ENCODE data around the gene PHPT1. TPM values are rescaled to one million over a fixed set of nuclear protein-coding genes. Genes with fewer than 3 reads are reported as not detected.
"Not testable (repeated sequence)": the region's sequence is repeated elsewhere in the genome, so short reads cannot be mapped to it uniquely, and the experiment has no call there.

Gene PHPT1
- polyA plus RNA-seq, 1 donor: 312 TPM

DNA sequence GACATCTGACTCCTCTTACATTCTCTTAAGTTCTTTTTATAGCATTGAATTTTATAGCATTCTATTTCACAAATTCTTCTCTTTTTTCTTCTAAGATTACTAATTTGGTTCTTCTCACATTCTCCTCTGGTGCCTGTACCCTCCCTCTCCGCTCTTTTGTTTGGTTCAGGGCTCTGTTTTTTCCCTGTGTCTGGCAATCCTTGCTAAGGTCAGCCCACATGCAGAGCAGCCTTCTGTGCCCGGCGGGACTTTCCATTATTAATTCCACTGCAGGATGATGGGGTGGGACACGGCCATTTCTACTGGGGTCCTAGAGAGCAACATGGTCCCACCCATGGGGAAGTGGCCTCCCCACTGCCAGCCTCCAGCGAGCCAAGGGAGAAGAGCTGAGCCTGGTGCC is 27.3 kb downstream of the PHPT1 start:
- Histone ChIP-seq H3K36me3 (ENCODE audit: control insufficient read depth, insufficient read depth, low read length) (no peaks in the 10 kb centered on the region), H3K4me1 (ENCODE audit: control insufficient read depth, insufficient read depth, low read length) (peaks cover 7% of the 10 kb centered on the region), H3K4me3 (ENCODE audit: low read length) (no peak overlapping the region), H3K27ac (ENCODE audit: low read length) (no peak overlapping the region), H3K9me3 (ENCODE audit: control insufficient read depth, low read depth, low read length) (peaks cover 10% of the 10 kb centered on the region), H3K27me3 (ENCODE audit: control insufficient read depth, insufficient read depth, low read length) (peaks cover 2% of the 10 kb centered on the region)
- DNase-seq: no peak
- no CpG with 5 or more reads among the region's 5 CpGs for WGBS (ENCODE audit: insufficient coverage, low lambda C conversion rate)

- DNase-seq: no peak
- Histone ChIP-seq H3K36me3 (ENCODE audit: control insufficient read depth, insufficient read depth, low read length) (no peaks in the 10 kb centered on the region), H3K27me3 (ENCODE audit: control insufficient read depth, insufficient read depth, low read length) (peaks cover 2% of the 10 kb centered on the region), H3K9me3 (ENCODE audit: control insufficient read depth, low read depth, low read length) (no peaks in the 10 kb centered on the region), H3K27ac (ENCODE audit: low read length) (no peak overlapping the region), H3K4me3 (ENCODE audit: low read length) (no peak overlapping the region), H3K4me1 (ENCODE audit: control insufficient read depth, insufficient read depth, low read length) (peaks cover 30% of the 10 kb centered on the region)
- no CpG with 5 or more reads among the region's 11 CpGs for WGBS (ENCODE audit: insufficient coverage, low lambda C conversion rate)
These were observed 31.4 kb downstream of the PHPT1 start for GRCh38 chr9:136880651-136881050.

- no peaks in the 10 kb centered on the region for H3K36me3 ChIP-seq (ENCODE audit: control insufficient read depth, insufficient read depth, low read length)
- H3K27ac ChIP-seq (ENCODE audit: low read length): peak overlapping the region; percentile 95
- H3K9me3 ChIP-seq (ENCODE audit: control insufficient read depth, low read depth, low read length): no peaks in the 10 kb centered on the region
- WGBS (ENCODE audit: insufficient coverage, low lambda C conversion rate): no CpG with 5 or more reads among the region's 9 CpGs
- DNase-seq: peak; percentile 91 to 96
- H3K4me3 ChIP-seq (ENCODE audit: low read length): no peak overlapping the region
- H3K4me1 ChIP-seq (ENCODE audit: control insufficient read depth, insufficient read depth, low read length): peaks cover 31% of the 10 kb centered on the region
- H3K27me3 ChIP-seq (ENCODE audit: control insufficient read depth, insufficient read depth, low read length): peaks cover 2% of the 10 kb centered on the region
These were observed 32.5 kb downstream of the PHPT1 start for GRCh38 chr9:136881691-136882108.

GRCh38 chr9:136882109-136882946 is 33.1 kb downstream of the PHPT1 start:
- 40% methylated on average over 1 of the region's 19 CpGs for whole genome bisulfite sequencing (ENCODE audit: insufficient coverage, low lambda C conversion rate)
- no peaks in the 10 kb centered on the region for H3K27me3 ChIP-seq (ENCODE audit: control insufficient read depth, insufficient read depth, low read length)
- H3K4me1 ChIP-seq (ENCODE audit: control insufficient read depth, insufficient read depth, low read length): peaks cover 31% of the 10 kb centered on the region
- no peaks in the 10 kb centered on the region for H3K9me3 ChIP-seq (ENCODE audit: control insufficient read depth, low read depth, low read length)
- H3K36me3 ChIP-seq (ENCODE audit: control insufficient read depth, insufficient read depth, low read length): no peaks in the 10 kb centered on the region
- peak overlapping the region; percentile 95 for H3K27ac ChIP-seq (ENCODE audit: low read length)
- DNase-seq: peak; percentile 87 to 95
- no peak overlapping the region for H3K4me3 ChIP-seq (ENCODE audit: low read length)

GRCh38 chr9:136882947-136883283 is 33.7 kb downstream of the PHPT1 start:
- H3K9me3 ChIP-seq (ENCODE audit: control insufficient read depth, low read depth, low read length); DNase-seq; H3K27me3 ChIP-seq (ENCODE audit: control insufficient read depth, insufficient read depth, low read length); H3K4me3 ChIP-seq (ENCODE audit: low read length); H3K36me3 ChIP-seq (ENCODE audit: control insufficient read depth, insufficient read depth, low read length): not testable (repeated sequence)
- Histone ChIP-seq H3K27ac (ENCODE audit: low read length) (peak overlapping the region; percentile 95), H3K4me1 (ENCODE audit: control insufficient read depth, insufficient read depth, low read length) (peaks cover 32% of the 10 kb centered on the region)
- WGBS (ENCODE audit: insufficient coverage, low lambda C conversion rate): no CpG with 5 or more reads among the region's 9 CpGs

- WGBS (ENCODE audit: insufficient coverage, low lambda C conversion rate): 80% methylated on average over 1 of the region's 10 CpGs
- H3K9me3 ChIP-seq (ENCODE audit: control insufficient read depth, low read depth, low read length); H3K27ac ChIP-seq (ENCODE audit: low read length); H3K27me3 ChIP-seq (ENCODE audit: control insufficient read depth, insufficient read depth, low read length); H3K4me3 ChIP-seq (ENCODE audit: low read length); DNase-seq; H3K36me3 ChIP-seq (ENCODE audit: control insufficient read depth, insufficient read depth, low read length): not testable (repeated sequence)
- peaks cover 33% of the 10 kb centered on the region for H3K4me1 ChIP-seq (ENCODE audit: control insufficient read depth, insufficient read depth, low read length)
These were observed 34.5 kb downstream of the PHPT1 start for GRCh38 chr9:136883670-136884069.

- peak; percentile 99 to 100 for DNase-seq
- no peaks in the 10 kb centered on the region for H3K9me3 ChIP-seq (ENCODE audit: control insufficient read depth, low read depth, low read length)
- WGBS (ENCODE audit: insufficient coverage, low lambda C conversion rate): no CpG with 5 or more reads among the region's 88 CpGs
- H3K27ac ChIP-seq (ENCODE audit: low read length): peak within 1 kb of the TSS; percentile 60
- H3K4me1 ChIP-seq (ENCODE audit: control insufficient read depth, insufficient read depth, low read length): peaks cover 29% of the 10 kb centered on the region
- H3K27me3 ChIP-seq (ENCODE audit: control insufficient read depth, insufficient read depth, low read length): no peaks in the 10 kb centered on the region
- H3K36me3 ChIP-seq (ENCODE audit: control insufficient read depth, insufficient read depth, low read length): peaks cover 4% of the 10 kb centered on the region
- H3K4me3 ChIP-seq (ENCODE audit: low read length): peak within 1 kb of the TSS; percentile 86
These were observed 36.9 kb downstream of the PHPT1 start, which contains the start of gene TRAF2 for GRCh38 chr9:136885950-136886578. Gene TRAF2, plus strand, starts transcription at chr9:136886516. Its CDS starts 12,225 bp downstream, at chr9:136898741.

DNA sequence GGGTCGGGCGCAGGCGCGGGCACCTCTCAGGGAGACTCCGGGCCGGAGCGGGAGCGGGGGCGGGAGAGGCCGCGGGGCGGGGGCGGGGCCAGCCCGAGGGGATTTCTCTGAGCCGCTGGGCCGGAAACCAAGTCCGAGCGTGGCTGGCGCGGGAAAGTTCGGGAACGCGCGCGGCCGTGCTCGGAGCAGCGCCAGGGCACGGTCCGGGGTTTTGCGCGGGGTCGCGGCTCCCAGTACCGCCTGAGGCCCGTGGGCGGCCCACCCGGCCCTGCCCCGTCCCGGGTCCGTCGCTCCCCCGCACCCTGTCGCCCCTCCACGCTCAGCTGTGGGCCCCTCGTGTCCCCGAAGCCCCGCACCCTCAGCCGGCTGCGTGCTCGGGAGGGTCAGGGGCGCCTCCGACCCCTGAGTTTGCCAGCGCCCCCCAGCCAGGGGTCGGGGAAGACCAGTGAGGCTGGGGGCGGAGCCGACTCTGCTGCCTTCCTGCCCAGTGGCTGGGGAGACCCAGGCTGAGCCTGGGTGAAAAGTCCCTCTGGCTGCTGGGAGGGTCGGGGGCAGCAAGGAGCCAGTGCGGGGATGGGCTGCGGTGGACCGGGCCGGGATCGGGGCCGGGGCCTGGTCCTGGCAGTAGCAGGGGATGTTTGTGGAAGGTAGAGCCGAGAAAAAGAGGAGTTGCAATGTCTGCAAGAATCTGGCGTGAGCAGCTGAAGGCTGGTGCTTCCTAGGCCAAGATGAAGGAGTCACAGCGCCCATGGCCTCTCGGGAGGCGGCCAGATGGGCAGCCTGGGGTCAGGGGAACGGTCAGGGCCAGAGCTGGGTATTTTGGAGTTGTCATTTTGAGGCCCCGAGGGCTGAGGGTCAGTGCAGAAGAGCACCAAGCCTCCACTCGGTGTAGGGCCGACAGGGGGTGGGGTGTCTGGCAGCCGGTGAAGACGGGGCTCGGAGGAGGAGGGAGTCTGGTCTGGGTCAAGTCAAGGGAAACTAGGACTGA is 37.7 kb downstream of the PHPT1 start:
- Histone ChIP-seq H3K4me3 (ENCODE audit: low read length) (peak overlapping the region; percentile 86), H3K9me3 (ENCODE audit: control insufficient read depth, low read depth, low read length) (no peaks in the 10 kb centered on the region), H3K36me3 (ENCODE audit: control insufficient read depth, insufficient read depth, low read length) (peaks cover 6% of the 10 kb centered on the region), H3K27ac (ENCODE audit: low read length) (peak overlapping the region; percentile 60), H3K4me1 (ENCODE audit: control insufficient read depth, insufficient read depth, low read length) (peaks cover 23% of the 10 kb centered on the region), H3K27me3 (ENCODE audit: control insufficient read depth, insufficient read depth, low read length) (no peaks in the 10 kb centered on the region)
- peak in 1 of 2 donors; percentile 52 for DNase-seq
- 0% methylated on average over 2 of the region's 76 CpGs for WGBS (ENCODE audit: insufficient coverage, low lambda C conversion rate)

DNA sequence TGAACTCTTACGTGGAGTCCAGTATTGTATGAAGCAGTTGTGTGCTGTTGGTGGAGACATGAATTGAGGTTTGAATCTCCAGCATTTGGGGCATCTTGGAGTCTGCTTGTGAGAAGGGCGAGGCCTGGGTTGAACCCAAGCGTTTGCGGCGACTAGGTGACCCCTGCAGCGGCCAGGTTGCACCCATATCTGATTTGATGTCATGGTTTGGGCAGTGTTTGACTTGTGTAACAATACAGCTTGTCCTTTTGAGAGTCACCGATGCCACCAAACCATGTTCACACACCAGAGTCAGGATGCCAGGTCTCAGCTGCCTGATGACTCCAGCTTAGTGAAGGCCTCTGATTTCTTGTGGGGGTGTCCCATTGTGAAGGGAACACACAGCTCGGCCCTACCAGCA is 39.2 kb downstream of the PHPT1 start:
- no CpG with 5 or more reads among the region's 8 CpGs for WGBS (ENCODE audit: insufficient coverage, low lambda C conversion rate)
- Histone ChIP-seq H3K9me3 (ENCODE audit: control insufficient read depth, low read depth, low read length) (no peaks in the 10 kb centered on the region), H3K4me1 (ENCODE audit: control insufficient read depth, insufficient read depth, low read length) (peaks cover 7% of the 10 kb centered on the region), H3K27ac (ENCODE audit: low read length) (no peak overlapping the region), H3K36me3 (ENCODE audit: control insufficient read depth, insufficient read depth, low read length) (peaks cover 7% of the 10 kb centered on the region), H3K4me3 (ENCODE audit: low read length) (no peak overlapping the region), H3K27me3 (ENCODE audit: control insufficient read depth, insufficient read depth, low read length) (no peaks in the 10 kb centered on the region)
- no peak for DNase-seq

DNA sequence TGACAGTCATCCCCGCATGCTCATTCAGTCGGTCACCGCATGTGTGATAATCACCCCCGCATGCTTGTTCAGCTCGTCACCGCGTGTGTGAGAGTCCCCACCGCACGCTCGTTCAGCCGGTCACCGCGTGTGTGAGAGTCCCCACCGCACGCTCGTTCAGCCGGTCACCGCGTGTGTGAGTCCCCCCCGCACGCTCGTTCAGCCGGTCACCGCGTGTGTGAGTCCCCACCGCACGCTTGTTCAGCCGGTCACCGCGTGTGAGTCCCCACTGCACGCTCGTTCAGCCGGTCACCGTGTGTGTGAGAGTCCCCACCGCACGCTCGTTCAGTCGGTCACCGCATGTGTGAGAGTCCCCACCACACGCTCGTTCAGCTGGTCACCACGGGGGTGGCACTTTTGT is 40.6 kb downstream of the PHPT1 start:
- H3K36me3 ChIP-seq (ENCODE audit: control insufficient read depth, insufficient read depth, low read length): peaks cover 14% of the 10 kb centered on the region
- no CpG with 5 or more reads among the region's 42 CpGs for WGBS (ENCODE audit: insufficient coverage, low lambda C conversion rate)
- H3K4me3 ChIP-seq (ENCODE audit: low read length): no peak overlapping the region
- H3K27me3 ChIP-seq (ENCODE audit: control insufficient read depth, insufficient read depth, low read length): no peaks in the 10 kb centered on the region
- H3K27ac ChIP-seq (ENCODE audit: low read length): no peak overlapping the region
- peaks cover 7% of the 10 kb centered on the region for H3K4me1 ChIP-seq (ENCODE audit: control insufficient read depth, insufficient read depth, low read length)
- no peak for DNase-seq
- no peaks in the 10 kb centered on the region for H3K9me3 ChIP-seq (ENCODE audit: control insufficient read depth, low read depth, low read length)

Data from large intestine (tissue), 3 donors.